Right cardiac atrium (tissue), 5 donors: ENCODE data around the gene PAWR. TPM values are rescaled to one million over a fixed set of nuclear protein-coding genes. Genes with fewer than 3 reads are reported as not detected.
"Not testable (repeated sequence)": the region's sequence is repeated elsewhere in the genome, so short reads cannot be mapped to it uniquely, and the experiment has no call there.

Experiments used
- ATAC-seq, 2 donors: fragments of 200-7000 bp; cut with Tn5 transposase; one replicate each; pipeline versions ENCODE4 v1.8.0 to v1.9.1; 2020; ENCODE audit warnings: moderate library complexity in 2 of 2, mild to moderate bottlenecking in 1 of 2
- DNase-seq, 3 donors: peaks; one replicate each; pipeline ENCODE4 v3.0.0-alpha.2; 2020
- H3K27ac ChIP-seq: one replicate; pipeline ENCODE4 v1.5.1; 2013; ENCODE audit warnings: mild to moderate bottlenecking, low read length, control low read depth, moderate library complexity
- H3K27me3 ChIP-seq: one replicate; pipeline ENCODE4 v1.6.1; 2013; ENCODE audit not compliant: control insufficient read depth, insufficient read depth
- H3K4me1 ChIP-seq: one replicate; pipeline ENCODE4 v1.6.1; 2013; ENCODE audit warnings: low read length; ENCODE audit not compliant: control insufficient read depth, insufficient read depth
- H3K4me3 ChIP-seq: one replicate; pipeline ENCODE4 v1.5.1; 2013; ENCODE audit warnings: low read length, control low read depth
- H3K9me3 ChIP-seq: one replicate; pipeline ENCODE4 v1.6.1; 2013; ENCODE audit warnings: low read length; ENCODE audit not compliant: control insufficient read depth
- WGBS: extraction: QIAGEN DNeasy Blood & Tissue Kit; methylation state at CpG from one replicate; pipeline ENCODE4 v1.1.7; 2013; 5-methylcytosine and 5-hydroxymethylcytosine counted together
- intact Hi-C, 4 donors: fragments of 100-400 bp; cut with DNase I; formaldehyde crosslinking; loops; one replicate each; pipeline versions ENCODE4 v1.11.0 to v1.14.0; 2022 to 2023
- polyA plus RNA-seq: library from polyadenylated mRNA; stranded (reverse); fragments of 200-250 nt; gene quantifications from one replicate; pipeline ENCODE4 v1.2.3, GENCODE V29; 2013
- total RNA-seq, 4 donors: library from RNA; stranded (reverse); fragmentation: NEBNext Ultra II Directional; extraction: Animal tissue kit (Norgen Biotek cat#: 25700); gene quantifications; one replicate each; pipeline ENCODE4 v1.2.1, GENCODE V29; 2021
- donor health status: healthy with polysubstance abuse.
- donor health status: DM: no; HTN: yes; CAD: no.
- donor health status: DM: no; HTN: no; CAD: no.
- donor health status: DM: no; HTN: yes; CAD: no; lungs with severe emphysema.
- donor health status: DM: yes; HTN: yes; CAD: no.

The PAWR gene
- total and polyA plus RNA-seq, 5 donors = 7.1 to 18.7 (median 15.3) TPM

DNA sequence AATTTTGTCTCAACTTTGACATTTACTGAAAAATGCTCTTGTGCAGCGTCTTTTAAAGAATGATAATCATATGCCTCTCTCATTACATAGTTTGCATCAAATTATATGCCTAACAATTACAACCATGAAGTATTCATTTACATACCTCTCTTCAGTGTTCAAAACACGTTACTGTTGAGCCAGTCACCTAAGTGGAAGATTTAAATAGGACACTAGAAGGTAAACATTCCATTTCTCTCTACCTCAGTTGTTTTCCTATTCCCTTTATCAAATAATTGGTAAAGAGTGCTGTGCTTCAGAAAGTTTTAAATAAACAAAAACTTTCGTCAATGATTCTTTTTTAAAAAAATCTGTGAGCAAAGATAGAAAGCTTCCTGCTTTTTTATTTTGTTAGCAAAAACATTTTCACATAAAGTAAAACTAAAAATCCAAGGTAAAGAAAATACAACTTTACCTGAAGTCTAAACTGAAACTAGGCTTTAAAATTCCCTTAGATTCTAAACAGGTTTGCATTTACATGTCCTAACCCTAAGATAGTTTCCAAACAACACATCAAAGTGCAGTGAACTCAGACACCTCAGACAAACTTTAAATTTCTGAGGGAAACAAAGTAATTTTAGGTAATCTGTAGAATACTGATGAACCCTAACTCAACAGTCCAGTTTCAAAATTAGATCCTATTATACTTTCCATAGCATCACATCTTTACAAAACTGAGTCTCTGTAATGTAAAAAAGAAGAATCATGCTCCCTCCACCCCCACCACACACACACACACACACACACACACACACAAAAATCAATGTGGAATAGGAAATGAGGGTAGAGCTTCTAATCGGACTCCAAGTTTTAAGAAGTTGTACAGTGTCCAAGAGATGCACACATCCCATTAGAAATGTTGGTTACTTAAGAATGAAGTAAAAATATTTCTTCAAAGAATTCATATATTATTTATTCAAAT lies 46.2 kb downstream of the PAWR start:
- Histone ChIP-seq H3K9me3 (no peaks in the 10 kb centered on the region), H3K4me3 (no peak overlapping the region), H3K27ac (no peak overlapping the region), H3K27me3 (no peaks in the 10 kb centered on the region), H3K4me1 (no peaks in the 10 kb centered on the region)
- DNase-seq (no peak), ATAC-seq (no peak)
- intact Hi-C loops = no loop called here
- 66% methylated on average over 4 of the region's 4 CpGs for WGBS

DNA sequence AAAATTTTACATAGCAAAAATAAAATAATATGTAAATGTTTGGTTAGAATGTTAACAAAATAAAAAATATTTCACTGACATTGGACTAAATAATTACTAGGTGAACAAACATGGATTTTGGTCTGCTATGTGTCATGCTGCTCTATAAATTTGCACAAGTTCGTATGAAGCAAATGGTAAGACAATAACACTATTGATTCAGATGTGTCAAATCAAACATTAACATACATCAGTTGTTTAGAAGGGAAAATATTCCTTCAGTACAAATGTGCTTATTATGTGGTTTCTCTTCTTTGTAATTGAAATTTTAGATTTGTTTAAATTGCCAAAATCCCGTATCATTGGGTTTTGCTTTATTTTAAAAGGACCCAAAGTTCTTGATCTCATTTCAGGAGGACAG lies 46.9 kb downstream of the PAWR start:
- intact Hi-C loops = no loop called here
- Histone ChIP-seq H3K9me3 (no peaks in the 10 kb centered on the region), H3K4me3 (no peak overlapping the region), H3K27ac (no peak overlapping the region), H3K4me1 (no peaks in the 10 kb centered on the region), H3K27me3 (no peaks in the 10 kb centered on the region)
- DNase-seq = no peak
- ATAC-seq = no peak
- 85% methylated on average over 2 of the region's 2 CpGs for WGBS

DNA sequence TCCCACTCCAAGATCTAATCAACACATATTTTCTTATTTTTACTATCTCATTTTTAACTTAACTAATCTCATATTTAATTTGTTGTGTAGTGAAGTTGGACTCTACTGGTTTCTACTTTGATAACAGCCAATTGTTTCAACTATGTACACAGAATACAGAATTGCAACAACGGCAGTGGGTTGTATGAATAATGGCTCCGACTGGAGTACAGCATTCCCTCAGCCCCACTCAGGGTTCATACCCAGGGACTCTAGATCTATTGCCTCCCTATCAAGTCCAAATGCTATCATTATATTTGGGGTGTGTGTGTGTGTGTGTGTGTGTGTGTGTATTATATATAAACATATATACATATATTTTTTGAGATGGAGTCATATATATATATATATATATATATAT lies 52.3 kb downstream of the PAWR start:
- intact Hi-C loops = no loop called here
- Histone ChIP-seq H3K4me1 (no peaks in the 10 kb centered on the region), H3K9me3 (no peaks in the 10 kb centered on the region), H3K27me3 (no peaks in the 10 kb centered on the region), H3K4me3 (no peak overlapping the region), H3K27ac (no peak overlapping the region)
- 75% methylated on average over 2 of the region's 2 CpGs for WGBS
- ATAC-seq (no peak), DNase-seq (no peak)

DNA sequence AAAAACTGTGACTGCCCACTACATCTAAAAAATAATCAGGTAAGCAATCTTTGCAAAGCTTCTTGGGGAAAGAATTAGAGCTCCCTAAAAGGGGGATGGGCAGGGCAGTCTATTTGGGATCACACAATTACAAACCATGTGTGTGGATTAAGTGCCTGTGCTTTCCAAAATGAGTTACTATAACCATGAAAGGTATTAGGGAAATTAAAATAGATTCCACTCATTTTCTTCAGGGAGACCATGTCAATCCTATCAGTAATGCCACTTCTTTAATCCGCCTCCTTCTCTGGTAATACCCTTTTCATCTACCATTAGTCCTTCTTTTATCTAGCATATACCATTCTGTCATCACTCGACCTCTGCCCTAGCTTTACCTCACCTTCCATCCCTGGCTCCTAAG lies 53.7 kb downstream of the PAWR start:
- H3K4me3 ChIP-seq = no peak overlapping the region
- DNase-seq = no peak
- no peaks in the 10 kb centered on the region for H3K27me3 ChIP-seq
- 86% methylated on average over 2 of the region's 2 CpGs for WGBS
- H3K9me3 ChIP-seq = no peaks in the 10 kb centered on the region
- no peaks in the 10 kb centered on the region for H3K4me1 ChIP-seq
- intact Hi-C loops = no loop called here
- H3K27ac ChIP-seq = no peak overlapping the region
- ATAC-seq = no peak

DNA sequence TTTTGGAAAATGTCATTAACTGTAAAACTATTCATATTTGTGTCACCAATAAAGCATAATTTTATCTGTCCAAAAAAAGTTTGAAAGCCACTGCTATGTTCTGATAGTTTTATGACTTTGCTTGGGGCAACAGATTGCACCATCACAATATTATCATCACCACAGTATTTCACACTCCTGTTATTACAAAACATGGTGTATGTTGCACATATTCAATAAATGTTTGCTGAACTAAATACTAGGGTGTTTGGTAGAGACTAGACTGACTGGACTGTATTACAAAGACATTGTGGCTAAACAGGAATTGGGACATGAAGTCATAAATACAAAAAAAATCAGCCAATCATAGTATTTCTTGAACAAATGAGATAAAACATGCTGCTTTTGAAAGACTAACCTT lies 55.1 kb downstream of the PAWR start:
- intact Hi-C loops = no loop called here

DNA sequence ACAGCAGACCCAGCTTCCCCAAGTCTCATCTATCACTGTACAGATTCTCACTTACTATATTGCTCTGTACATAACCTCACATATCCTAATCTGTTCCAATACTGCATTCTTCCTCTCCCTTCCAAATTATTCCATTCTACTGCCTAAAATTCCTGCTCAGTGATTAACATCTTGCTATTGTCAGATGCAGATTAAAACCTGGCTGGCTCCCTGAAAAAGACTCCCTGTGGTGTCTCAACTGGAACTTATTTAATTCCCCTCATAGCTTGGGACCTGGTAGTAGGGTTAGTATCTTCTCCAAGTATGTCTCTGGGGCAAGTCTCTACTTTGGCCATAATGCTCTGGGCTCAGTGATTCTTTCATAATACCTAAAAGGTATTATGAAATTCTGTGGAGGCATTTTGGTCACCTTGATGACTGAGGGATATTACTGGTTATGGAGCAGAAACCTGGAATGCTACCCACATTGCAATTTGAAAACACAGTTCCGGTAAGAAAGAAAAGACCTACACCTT lies 55.8 kb downstream of the PAWR start:
- ATAC-seq = no peak
- no peak overlapping the region for H3K27ac ChIP-seq
- WGBS = 100% methylated on average over 1 of the region's 1 CpG
- H3K27me3 ChIP-seq = no peaks in the 10 kb centered on the region
- H3K4me3 ChIP-seq = no peak overlapping the region
- H3K9me3 ChIP-seq = no peaks in the 10 kb centered on the region
- intact Hi-C loops = no loop called here
- DNase-seq = no peak
- no peaks in the 10 kb centered on the region for H3K4me1 ChIP-seq

More for the DNA sequence above, 55.1 kb downstream of the PAWR start:
- Histone ChIP-seq H3K27me3 (no peaks in the 10 kb centered on the region), H3K9me3 (no peaks in the 10 kb centered on the region), H3K27ac (no peak overlapping the region), H3K4me1 (no peaks in the 10 kb centered on the region), H3K4me3 (no peak overlapping the region)
- no peak for ATAC-seq
- no peak for DNase-seq

DNA sequence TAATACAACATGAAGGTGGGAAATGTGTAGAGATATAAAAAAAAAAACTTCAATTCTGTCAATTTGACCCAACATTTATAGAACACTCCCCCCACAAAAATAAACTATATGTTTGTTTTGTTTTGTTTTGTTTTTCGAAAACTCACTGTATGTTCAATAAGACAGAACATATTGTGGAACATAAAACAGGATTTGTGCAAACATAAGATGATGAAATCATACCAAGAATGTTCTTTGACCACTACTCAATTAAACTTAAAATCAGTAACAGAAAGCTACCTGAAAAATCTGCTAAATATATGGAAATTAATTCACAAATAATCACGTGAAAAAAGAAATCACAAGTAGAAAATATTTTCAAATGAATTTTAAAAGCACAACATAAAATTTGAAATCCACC lies 61.2 kb downstream of the PAWR start:
- intact Hi-C loops = no loop called here
- no peak for DNase-seq
- Histone ChIP-seq H3K27me3 (no peaks in the 10 kb centered on the region), H3K4me1 (no peaks in the 10 kb centered on the region), H3K4me3 (no peak overlapping the region), H3K9me3 (no peaks in the 10 kb centered on the region), H3K27ac (no peak overlapping the region)
- 96% methylated on average over 2 of the region's 2 CpGs for WGBS
- ATAC-seq = no peak

DNA sequence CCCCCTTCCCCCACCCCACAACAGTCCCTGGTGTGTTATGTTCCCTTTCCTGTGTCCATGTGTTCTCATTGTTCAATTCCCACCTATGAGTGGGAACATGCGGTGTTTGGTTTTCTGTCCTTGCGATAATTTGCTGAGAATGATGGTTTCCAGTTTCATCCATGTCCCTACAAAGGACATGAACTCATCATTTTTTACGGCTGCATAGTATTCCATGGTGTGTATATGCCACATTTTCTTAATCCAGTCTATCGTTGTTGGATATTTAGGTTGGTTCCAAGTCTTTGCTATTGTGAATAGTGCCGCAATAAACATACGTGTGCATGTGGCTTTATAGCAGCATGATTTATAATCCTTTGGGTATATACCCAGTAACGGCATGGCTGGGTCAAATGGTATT lies 64.0 kb downstream of the PAWR start:
- intact Hi-C loops, ATAC-seq: not testable (repeated sequence)
- 92% methylated on average over 7 of the region's 7 CpGs for WGBS

DNA sequence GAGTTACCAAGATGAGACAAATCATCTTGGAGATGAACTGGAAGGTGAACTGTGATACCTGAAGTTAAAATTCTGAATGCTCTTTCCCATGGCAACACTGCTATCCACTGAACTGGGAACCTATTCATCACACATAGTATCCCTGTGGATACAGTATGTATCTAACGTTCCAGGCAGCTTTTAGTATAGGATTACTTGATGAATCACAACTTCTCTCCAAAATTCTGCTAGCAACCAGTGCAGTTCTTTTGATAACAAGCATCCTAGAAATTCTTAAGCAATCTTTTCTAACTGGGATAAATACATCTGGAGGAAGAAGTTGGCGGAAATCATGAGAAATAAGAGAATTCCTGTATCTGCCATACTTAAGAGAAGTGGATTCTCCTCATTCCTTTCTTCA lies 66.4 kb downstream of the PAWR start:
- H3K27ac ChIP-seq = no peak overlapping the region
- intact Hi-C loops = no loop called here
- no peak for ATAC-seq
- no peak for DNase-seq
- no peak overlapping the region for H3K4me3 ChIP-seq
- no peaks in the 10 kb centered on the region for H3K4me1 ChIP-seq
- 79% methylated on average over 2 of the region's 2 CpGs for WGBS
- no peaks in the 10 kb centered on the region for H3K27me3 ChIP-seq
- no peaks in the 10 kb centered on the region for H3K9me3 ChIP-seq

More for the DNA sequence above, 64.0 kb downstream of the PAWR start:
- not testable (repeated sequence) for H3K27me3 ChIP-seq, H3K4me1 ChIP-seq, DNase-seq, H3K27ac ChIP-seq, H3K9me3 ChIP-seq, H3K4me3 ChIP-seq

DNA sequence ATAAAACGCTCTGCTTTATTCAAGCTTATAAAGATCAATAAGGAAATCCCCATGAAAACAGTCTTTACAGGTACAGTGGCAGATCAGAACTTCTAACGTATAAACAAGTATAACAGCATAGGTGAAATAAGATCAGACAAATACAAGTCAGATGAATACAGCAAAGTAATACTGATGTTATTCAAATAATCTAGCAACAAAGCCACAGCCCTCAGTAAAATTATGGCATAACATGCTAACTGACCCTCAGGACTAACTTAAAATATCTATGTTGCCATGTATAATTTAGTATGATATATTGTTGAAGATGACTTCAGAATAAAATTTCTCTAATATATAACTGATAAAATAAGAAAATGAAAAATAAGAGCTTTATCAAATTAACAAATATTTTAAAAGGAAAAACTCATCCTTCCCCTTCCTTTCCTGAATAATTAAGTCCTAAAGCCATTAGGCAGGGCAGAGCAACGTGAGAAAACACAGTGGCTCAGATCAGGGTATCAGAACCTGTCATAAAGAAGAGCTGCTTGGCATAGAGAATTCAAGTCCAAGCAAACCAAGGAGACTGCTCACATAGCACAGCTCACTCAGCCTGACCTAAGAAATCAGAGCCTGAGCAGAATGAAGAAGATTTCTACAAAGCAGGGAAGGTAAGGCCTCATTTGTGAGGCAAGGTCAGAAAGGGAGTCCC lies 70.7 kb downstream of the PAWR start:
- Histone ChIP-seq H3K27ac (no peak overlapping the region), H3K4me1 (no peaks in the 10 kb centered on the region), H3K4me3 (no peak overlapping the region), H3K9me3 (no peaks in the 10 kb centered on the region), H3K27me3 (no peaks in the 10 kb centered on the region)
- ATAC-seq = no peak
- intact Hi-C loops = no loop called here
- no peak for DNase-seq
- 85% methylated on average over 3 of the region's 3 CpGs for WGBS

DNA sequence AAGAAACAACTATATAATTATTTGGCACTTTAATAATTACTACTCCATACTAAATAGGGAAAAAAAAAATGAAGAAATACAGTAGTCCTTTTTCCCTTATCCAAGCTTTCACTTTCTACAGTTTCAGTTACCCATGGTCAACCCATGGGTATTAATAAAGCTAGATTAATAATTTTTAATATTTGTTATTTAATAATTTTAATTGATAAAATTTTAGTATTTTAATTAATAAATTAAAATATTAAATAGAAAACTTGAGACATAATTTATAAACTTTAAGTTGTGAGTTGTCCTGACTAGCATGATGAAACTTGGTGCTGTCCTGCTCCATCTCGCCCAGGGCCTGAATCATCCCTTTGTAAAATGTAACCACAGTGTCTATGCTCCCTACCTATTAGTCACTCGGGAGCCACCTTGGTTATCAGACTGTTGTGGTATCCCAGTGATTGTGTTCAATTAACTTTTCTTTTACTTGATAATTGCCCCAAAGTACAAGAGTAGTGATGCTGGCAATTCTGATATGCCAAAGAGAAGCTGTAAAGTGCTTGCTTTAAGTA lies 71.8 kb downstream of the PAWR start:
- intact Hi-C loops = no loop called here
- WGBS = 93% methylated on average over 2 of the region's 2 CpGs
- DNase-seq (no peak), ATAC-seq (no peak)
- Histone ChIP-seq H3K27ac (no peak overlapping the region), H3K9me3 (no peaks in the 10 kb centered on the region), H3K4me1 (no peaks in the 10 kb centered on the region), H3K4me3 (no peak overlapping the region), H3K27me3 (no peaks in the 10 kb centered on the region)
